OCI-LY3 (cell line): ENCODE measurements around the gene TRIM33.
"Not testable (repeated sequence)": the region's sequence is repeated elsewhere in the genome, so short reads cannot be mapped to it uniquely, and the experiment has no call there.

Source experiments
- H2AFZ ChIP-seq: fragments of 200-600, 300-600 bp; shearing (Covaris generic); 2 replicates; pipeline ENCODE4 v1.6.0; 2014; ENCODE audit warnings: antibody characterized with exemption, low read depth, low read length
- H3K27ac ChIP-seq: fragments of 200-600, 300-600 bp; sonication (generic); 2 replicates; pipeline ENCODE4 v1.5.1; 2014; ENCODE audit warnings: mild to moderate bottlenecking, low read length, moderate library complexity, mixed read lengths
- H3K27me3 ChIP-seq: fragments of 200-600, 300-600 bp; sonication (generic); 2 replicates; pipeline ENCODE4 v1.6.1; 2014; ENCODE audit warnings: low read depth, low read length, mixed read lengths
- H3K36me3 ChIP-seq: fragments of 200-600, 300-600 bp; sonication (generic); replicated peaks from 2 replicates; pipeline ENCODE3; 2014; ENCODE audit warnings: low read depth, low read length, mixed read lengths
- H3K4me1 ChIP-seq: fragments of 300-600, 200-600 bp; sonication (generic); 2 replicates; pipeline ENCODE4 v1.6.1; 2014; ENCODE audit warnings: low read length, mixed read lengths
- H3K4me2 ChIP-seq: fragments of 200-600, 300-600 bp; sonication (generic); 2 replicates; pipeline ENCODE4 v1.6.1; 2014; ENCODE audit warnings: low read length, mixed read lengths
- H3K4me3 ChIP-seq: fragments of 300-600, 200-600 bp; sonication (generic); 2 replicates; pipeline ENCODE4 v1.5.1; 2014; ENCODE audit warnings: antibody characterized with exemption, mild to moderate bottlenecking, low read length, moderate library complexity
- H3K79me2 ChIP-seq: fragments of 300-600, 200-600 bp; shearing (Covaris generic); 2 replicates; pipeline ENCODE4 v1.6.1; 2014; ENCODE audit warnings: mild to moderate bottlenecking, low read length, mixed read lengths
- H3K9ac ChIP-seq: fragments of 300-600, 200-600 bp; shearing (Covaris generic); 2 replicates; pipeline ENCODE4 v1.6.0; 2014; ENCODE audit warnings: mild to moderate bottlenecking, low read length, moderate library complexity
- H3K9me3 ChIP-seq: fragments of 200-600, 300-600 bp; shearing (Covaris generic); 2 replicates; pipeline ENCODE4 v1.6.1; 2014; ENCODE audit warnings: low read length, mixed read lengths; ENCODE audit not compliant: insufficient read depth
- H4K20me1 ChIP-seq: fragments of 200-600, 300-600 bp; sonication (generic); 2 replicates; pipeline ENCODE4 v1.6.1; 2016; ENCODE audit warnings: low read length, mixed read lengths; ENCODE audit not compliant: insufficient read depth
- CTCF ChIP-seq: fragments of 200-600, 300-600 bp; sonication (generic); IDR thresholded peaks from 2 replicates; pipeline ENCODE4 v1.5.1; 2014; ENCODE audit warnings: antibody characterized with exemption, low read length, low read depth
- EZH2phosphoT487 ChIP-seq: fragments of 200-600 bp; shearing (Covaris generic); IDR thresholded peaks from 2 replicates; pipeline ENCODE4 v1.6.1; 2018; ENCODE audit warnings: antibody characterized with exemption, mixed run types, low read depth

Gene TRIM33

GRCh38 chr1:114482585-114482984 lies 28.4 kb downstream of the TRIM33 start:
- H3K36me3 ChIP-seq = peaks cover 15% of the 10 kb centered on the region

GRCh38 chr1:114479636-114480035 lies 31.4 kb downstream of the TRIM33 start:
- peaks cover 13% of the 10 kb centered on the region for H3K4me1 ChIP-seq
- not testable (repeated sequence) for H2AFZ ChIP-seq, H4K20me1 ChIP-seq, H3K9ac ChIP-seq, H3K4me3 ChIP-seq, H3K27ac ChIP-seq, H3K9me3 ChIP-seq, H3K27me3 ChIP-seq, H3K4me2 ChIP-seq
- H3K36me3 ChIP-seq = peaks cover 15% of the 10 kb centered on the region
- peaks cover 94% of the 10 kb centered on the region for H3K79me2 ChIP-seq

More at GRCh38 chr1:114482585-114482984, 28.4 kb downstream of the TRIM33 start:
- Histone ChIP-seq H3K79me2 (peaks cover 94% of the 10 kb centered on the region), H3K4me2 (peak overlapping the region; percentile 37), H3K27me3 (no peaks in the 10 kb centered on the region), H3K4me1 (peaks cover 13% of the 10 kb centered on the region), H2AFZ (no peak overlapping the region), H3K4me3 (peak overlapping the region; percentile 33; the same call in 1 of the 2 replicates), H4K20me1 (no peaks in the 10 kb centered on the region), H3K9ac (no peak overlapping the region), H3K27ac (peak overlapping the region; percentile 71), H3K9me3 (no peaks in the 10 kb centered on the region)
- TF ChIP-seq CTCF (no peak), EZH2phosphoT487 (no peak)

- H3K27ac ChIP-seq = no peak overlapping the region
- no peaks in the 10 kb centered on the region for H4K20me1 ChIP-seq
- peaks cover 15% of the 10 kb centered on the region for H3K36me3 ChIP-seq
These were observed 31.9 kb downstream of the TRIM33 start for GRCh38 chr1:114479134-114479533.

DNA sequence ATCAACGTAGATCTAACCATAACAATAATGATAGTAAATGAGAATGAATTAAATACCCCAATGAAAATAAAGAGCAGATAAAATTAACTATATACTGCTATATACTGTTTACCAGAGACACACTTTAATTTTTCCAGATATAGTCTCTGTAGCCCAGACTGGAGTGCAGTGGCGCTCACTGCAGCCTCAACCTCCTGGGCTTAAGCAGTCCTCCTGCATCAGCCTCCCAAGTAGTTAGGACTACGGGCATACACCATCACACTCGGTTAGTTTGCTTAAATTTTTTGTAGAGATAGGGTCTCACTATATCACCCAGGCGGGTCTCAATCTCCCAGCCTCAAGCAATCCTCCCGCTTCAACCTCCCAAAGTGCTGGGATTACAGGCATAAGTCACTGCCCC lies 37.2 kb downstream of the TRIM33 start:
- Histone ChIP-seq H4K20me1 (peaks cover 8% of the 10 kb centered on the region; the same call in 1 of the 2 replicates), H3K27me3 (no peaks in the 10 kb centered on the region), H3K36me3 (no peaks in the 10 kb centered on the region), H3K4me2 (no peak overlapping the region), H3K79me2 (peaks cover 94% of the 10 kb centered on the region), H3K9ac (no peak overlapping the region), H3K9me3 (no peaks in the 10 kb centered on the region), H2AFZ (no peak overlapping the region), H3K4me3 (no peak overlapping the region), H3K4me1 (no peaks in the 10 kb centered on the region), H3K27ac (no peak overlapping the region)
- no peak for TF ChIP-seq EZH2phosphoT487
- TF ChIP-seq CTCF = no peak

More at GRCh38 chr1:114479134-114479533, 31.9 kb downstream of the TRIM33 start:
- no peaks in the 10 kb centered on the region for H3K27me3 ChIP-seq
- H3K9me3 ChIP-seq = no peaks in the 10 kb centered on the region
- H3K4me1 ChIP-seq = peaks cover 13% of the 10 kb centered on the region
- no peak overlapping the region for H2AFZ ChIP-seq
- no peak for TF ChIP-seq CTCF
- no peak for TF ChIP-seq EZH2phosphoT487
- peaks cover 92% of the 10 kb centered on the region for H3K79me2 ChIP-seq
- H3K4me2 ChIP-seq = no peak overlapping the region
- no peak overlapping the region for H3K9ac ChIP-seq
- no peak overlapping the region for H3K4me3 ChIP-seq

GRCh38 chr1:114472408-114472807 lies 38.6 kb downstream of the TRIM33 start:
- no peak overlapping the region for H3K27ac ChIP-seq
- H3K36me3 ChIP-seq = no peaks in the 10 kb centered on the region
- H3K4me2 ChIP-seq = no peak overlapping the region
- H3K9ac ChIP-seq = no peak overlapping the region
- H3K9me3 ChIP-seq = no peaks in the 10 kb centered on the region
- peaks cover 20% of the 10 kb centered on the region; the same call in 1 of the 2 replicates for H4K20me1 ChIP-seq
- H3K4me3 ChIP-seq = no peak overlapping the region
- H3K4me1 ChIP-seq = no peaks in the 10 kb centered on the region
- no peak for TF ChIP-seq EZH2phosphoT487
- H2AFZ ChIP-seq = no peak overlapping the region
- peaks cover 93% of the 10 kb centered on the region for H3K79me2 ChIP-seq
- H3K27me3 ChIP-seq = no peaks in the 10 kb centered on the region
